Activated CD8-positive, alpha-beta memory T cell treated with anti-CD3 and anti-CD28 coated beads, Interleukin-2, amount 50 U/mL, for 48 hours (primary cell): ENCODE results near the gene ZFYVE28.

Source experiments
- DNase-seq: peaks from one replicate; pipeline ENCODE4 v3.0.0-alpha.2; 2020

Gene ZFYVE28

GRCh38 chr4:2350982-2351381 lies 67.5 kb downstream of the ZFYVE28 start:
- DNase-seq, result peak; percentile 41

DNA sequence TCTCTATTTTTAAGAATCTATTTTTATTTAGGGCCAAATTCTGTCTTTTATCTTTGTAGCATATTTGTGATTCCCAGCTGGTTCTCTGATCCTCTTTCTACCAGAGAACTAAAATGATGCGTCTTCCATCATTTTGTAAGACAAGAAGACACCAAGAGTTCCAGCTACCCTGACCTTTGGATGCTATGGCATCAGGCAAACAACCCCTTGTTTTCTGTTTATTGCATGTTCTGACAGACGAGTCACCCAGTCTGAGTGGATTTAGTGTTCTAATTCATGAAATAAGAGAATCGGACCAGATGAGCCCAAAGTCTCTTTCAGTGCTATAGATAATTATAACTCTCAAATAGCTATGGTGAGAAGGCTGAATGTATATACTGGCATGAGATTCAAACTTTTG lies 69.7 kb downstream of the ZFYVE28 start:
- DNase-seq, result no peak

DNA sequence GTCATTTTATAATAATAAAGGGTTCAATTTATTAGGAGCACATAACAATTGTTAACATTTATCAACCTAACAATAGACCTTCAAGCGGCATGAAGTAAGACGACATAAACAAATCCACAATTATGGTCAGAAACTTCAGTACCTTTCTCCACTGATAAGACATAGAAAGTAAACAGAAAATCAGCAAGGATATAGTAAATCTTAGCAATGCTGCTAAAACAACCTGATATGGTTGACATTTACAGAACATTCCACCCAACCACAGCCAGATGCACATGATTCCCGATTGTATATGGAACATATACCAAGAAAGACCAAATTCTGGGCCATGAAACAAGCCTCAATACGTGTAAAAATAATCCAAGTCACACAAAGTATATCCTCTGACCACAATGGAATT lies 71.3 kb downstream of the ZFYVE28 start:
- DNase-seq, result no peak

DNA sequence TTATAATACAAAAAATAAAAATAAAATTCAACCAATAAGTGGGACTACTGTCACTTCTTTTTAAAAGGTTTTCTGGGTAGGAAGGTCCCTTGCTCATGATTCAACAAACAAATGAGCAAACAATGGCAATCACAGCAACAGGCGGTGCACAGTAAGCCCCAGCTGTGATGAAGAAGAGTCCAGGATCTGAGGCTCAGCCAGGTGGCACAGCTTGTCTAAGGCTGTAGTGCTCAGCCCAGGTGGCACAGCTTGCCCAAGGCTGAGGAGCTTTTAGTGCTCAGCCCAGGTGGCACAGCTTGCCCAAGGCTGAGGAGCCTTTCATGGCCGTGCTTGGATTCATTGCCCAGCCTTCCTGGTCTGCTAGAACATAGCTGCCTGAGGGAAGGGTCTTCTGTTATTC lies 75.0 kb downstream of the ZFYVE28 start:
- DNase-seq, result no peak

GRCh38 chr4:2341911-2342652 lies 76.4 kb downstream of the ZFYVE28 start:
- DNase-seq, result no peak

DNA sequence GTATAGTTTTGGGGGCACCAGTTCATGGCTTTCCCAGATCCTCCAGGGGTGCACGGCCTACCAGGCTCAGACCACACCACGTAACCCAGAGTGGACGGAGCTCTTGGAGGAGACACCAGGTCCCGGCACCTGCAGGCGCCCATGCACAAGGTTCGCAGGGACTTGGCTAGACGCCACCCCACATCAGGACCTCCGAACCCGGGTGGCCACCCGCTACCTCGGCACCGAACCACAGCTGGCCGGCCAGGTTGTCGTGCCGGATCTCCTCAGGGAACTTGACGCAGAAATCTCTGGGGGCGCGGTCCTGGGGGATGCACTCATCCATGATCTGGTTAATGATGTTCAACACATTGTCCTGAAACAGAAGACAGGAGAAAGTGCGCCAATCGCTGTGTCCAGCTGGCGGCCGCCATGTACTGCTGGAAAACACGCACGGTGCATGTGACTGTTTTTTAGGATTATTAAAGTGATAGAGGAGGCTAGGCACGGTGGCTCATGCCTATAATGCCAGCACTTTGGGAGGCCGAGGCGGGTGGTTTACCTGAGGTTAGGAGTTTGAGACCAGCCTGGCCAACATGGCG lies 77.1 kb downstream of the ZFYVE28 start:
- DNase-seq, result no peak

DNA sequence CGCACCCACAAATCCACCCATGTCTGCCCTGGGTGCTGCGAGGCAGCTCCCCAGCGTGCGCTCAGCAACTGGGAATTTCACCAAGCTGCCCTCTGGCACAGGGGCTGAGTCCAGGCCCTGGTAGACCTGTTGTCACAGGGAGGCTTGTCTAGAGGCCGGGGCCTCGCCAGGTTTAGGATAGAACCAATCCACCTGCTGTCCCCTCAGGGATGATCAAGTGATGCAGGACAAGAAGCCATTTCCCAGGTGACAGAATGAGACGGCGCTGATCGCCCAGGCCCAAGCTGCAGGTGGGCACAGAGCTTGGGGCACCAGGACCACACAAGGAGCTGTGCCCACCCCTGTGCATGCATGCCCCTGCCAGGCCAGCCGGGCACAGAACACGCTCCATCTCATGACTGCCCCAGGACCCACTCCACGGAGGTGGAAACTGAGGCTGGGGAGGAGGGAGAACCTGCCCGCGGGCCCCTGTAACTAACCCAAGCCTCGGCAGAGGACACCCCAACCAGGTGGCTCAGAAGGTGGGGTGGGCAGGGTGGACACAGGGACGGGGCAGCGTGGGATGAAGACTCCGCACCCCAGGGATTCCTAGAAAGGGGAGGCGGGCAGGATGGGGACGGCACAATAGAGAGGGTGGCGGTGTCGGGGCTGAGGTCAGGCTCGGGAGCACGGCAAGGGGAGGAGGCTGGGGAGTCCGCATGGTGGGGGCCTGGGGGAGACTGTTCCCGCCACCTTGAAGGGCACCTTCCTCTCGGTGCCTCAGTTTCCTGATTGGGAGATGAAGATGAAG lies 78.0 kb downstream of the ZFYVE28 start:
- DNase-seq, result peak; percentile 39

DNA sequence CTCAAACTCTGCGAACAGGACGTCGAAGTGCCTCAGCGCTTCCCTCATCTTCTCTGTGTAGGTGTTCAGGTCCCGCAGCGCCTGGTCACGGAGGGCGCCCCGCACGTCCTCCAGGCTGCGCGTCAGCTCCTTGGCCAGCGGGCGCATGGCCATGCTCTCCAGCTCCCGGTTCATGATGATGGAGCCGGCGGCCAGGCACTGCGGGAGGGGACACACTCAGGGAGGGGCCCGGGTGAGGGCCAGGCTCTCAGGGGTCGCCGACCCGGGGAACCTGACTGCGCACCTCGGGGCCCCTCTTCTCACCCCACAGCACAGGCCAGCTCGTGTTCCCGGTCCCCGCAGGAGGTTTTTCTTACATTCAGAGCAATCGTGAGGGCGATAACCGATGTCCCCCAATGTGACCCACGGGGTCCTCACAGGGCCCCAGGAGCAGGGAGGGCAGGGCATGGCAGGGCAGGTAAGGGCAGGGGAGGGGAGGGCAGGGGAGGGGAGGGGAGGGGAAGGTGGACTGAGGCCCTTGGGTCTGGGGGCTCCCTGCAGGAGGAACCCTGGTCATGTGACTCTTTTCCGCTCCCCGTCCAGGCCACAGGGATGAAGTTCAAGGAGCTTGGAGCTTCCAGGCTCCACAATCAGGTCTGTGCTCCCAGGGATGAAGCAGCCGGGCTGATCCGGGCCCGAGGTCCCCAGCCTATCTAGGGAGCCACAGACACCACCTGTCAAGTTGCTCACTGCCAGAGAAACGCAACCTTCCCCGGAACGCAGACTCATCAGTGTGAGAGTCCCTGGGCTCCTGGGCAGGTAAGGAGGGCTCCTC lies 78.8 kb downstream of the ZFYVE28 start:
- DNase-seq, result peak; percentile 36

DNA sequence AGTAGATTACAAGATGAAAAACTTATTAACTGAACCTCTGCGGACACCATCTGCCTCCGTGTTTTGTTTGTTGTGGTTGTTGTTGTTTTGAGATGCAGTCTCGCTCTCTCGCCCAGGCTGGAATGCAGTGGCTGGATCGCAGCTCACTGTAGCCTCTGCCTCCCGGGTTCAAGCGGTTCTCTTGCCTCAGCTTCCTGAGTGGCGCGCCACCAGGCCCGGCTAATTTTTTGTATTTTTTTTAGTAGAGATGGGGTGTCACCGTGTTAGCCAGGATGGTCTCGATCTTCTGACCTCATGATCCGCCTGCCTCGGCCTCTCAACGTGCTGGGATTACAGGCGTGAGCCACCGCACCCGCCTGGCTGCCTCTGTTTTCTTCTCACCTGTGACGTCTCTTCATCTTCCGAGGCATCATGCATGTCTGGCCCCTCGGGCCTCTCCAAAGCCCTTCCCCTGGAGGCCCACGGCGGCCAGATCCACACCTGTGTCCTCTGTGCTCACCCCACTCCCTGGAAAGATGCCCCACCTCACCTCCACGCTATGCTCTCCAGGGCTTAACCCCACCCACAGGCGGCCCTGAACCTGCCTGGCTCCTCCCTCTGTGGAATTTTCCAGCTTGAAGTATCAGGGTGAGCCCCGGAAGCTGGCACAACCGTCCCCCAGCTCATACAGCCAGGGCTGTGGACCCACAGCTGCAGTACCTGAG lies 79.5 kb downstream of the ZFYVE28 start:
- no peak for DNase-seq

DNA sequence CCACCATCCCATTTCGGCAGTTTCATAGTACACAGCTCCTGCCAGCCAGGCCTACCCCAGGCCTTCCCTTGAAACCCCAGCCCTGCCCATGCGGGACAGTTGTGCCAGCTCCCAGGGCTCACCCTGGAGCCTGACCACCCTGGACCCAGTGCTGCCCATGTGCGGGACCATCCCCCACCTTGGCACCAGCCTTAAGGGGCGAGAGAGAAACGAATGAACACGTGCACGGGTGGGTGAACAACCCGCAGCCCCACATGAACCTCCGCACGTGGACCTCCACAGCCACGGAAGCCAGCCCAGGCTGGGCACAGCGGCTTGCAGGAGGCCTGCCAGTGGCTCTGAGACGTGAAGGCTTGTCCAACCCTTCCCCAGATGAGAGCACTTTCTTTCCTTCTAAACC lies 80.5 kb downstream of the ZFYVE28 start:
- peak; percentile 41 for DNase-seq

- peak; percentile 37 for DNase-seq
These were observed 81.2 kb downstream of the ZFYVE28 start for GRCh38 chr4:2337131-2337723.

DNA sequence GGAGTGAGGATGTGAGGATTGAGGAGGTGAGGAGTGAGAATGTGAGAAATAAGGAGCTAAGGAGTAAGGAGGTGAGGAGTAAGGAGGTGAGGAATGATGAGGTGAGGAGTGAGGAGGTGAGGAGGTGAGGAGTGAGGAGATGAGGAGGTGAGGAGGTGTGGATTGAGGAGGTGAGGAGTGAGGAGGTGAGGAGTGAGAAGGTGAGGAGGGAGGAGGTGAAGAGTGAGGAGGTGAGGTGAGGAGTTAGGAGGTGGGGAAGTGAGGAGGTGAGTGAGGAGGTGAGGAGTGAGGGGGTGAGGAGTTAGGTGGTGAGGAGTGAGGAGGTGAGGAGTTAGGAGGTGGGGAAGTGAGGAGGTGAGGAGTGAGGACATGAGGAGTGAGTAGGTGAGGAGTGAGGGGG lies 81.8 kb downstream of the ZFYVE28 start:
- no peak for DNase-seq

DNA sequence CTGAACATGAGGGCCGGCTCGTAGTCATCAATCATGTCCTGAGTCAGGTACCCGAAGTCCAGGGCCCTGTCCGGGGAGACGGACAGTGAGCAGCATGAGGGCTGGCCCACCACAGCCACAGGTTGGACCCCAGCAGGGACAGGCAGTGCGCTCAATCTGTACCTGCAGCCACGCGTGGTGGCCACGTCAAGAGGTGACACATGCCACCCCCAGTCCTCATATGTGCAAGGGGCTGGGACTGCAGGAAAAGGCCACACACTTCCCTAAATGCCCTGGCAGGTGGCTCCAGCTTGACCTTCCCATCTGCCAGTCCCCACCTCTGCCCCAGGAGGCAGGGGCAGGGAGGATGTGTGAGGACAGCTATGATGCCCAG lies 82.7 kb downstream of the ZFYVE28 start:
- peak; percentile 40 for DNase-seq

DNA sequence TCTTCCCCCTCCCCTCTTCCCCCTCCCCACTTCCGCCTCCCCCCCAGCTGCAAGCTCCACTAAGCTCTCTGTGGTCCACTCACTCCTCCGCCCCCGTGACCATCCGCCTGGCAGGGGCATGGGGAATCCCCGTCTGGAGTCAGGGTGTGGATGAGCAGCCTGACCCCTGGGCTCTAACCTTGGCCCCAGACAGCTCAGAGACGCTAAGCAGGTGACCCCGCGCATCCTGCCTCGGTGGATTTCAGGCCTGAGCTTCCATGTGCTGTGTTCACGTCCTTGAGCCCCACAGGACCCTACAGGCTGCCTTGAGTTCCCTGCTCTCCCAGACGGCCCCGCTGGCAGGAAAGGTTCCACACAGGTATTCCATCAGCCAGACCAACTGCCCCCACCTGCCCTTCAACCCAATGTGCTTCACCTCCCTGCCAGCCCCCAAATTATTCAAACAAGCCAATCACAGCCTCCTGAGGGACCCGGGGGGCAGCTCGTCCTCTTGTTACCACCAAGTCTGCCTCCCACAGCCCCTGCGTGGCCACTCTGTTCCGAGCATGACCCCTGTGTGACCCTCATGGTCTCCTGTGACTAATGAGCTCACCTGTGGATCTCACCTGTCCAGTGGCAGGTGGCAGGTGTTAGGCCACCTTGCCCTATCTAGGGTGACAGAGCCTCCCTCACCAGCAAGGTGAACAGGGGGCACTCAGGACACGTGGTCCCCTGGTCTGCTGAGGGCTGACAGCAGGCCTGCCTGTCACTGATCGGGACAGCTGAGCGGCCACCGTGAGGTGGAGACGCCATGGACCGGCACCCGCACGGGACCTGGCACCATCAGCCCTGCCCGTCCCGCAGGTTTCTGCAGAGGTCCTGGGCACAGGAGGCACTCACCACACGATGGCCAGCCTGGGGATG lies 83.4 kb downstream of the ZFYVE28 start:
- DNase-seq, result peak; percentile 45

DNA sequence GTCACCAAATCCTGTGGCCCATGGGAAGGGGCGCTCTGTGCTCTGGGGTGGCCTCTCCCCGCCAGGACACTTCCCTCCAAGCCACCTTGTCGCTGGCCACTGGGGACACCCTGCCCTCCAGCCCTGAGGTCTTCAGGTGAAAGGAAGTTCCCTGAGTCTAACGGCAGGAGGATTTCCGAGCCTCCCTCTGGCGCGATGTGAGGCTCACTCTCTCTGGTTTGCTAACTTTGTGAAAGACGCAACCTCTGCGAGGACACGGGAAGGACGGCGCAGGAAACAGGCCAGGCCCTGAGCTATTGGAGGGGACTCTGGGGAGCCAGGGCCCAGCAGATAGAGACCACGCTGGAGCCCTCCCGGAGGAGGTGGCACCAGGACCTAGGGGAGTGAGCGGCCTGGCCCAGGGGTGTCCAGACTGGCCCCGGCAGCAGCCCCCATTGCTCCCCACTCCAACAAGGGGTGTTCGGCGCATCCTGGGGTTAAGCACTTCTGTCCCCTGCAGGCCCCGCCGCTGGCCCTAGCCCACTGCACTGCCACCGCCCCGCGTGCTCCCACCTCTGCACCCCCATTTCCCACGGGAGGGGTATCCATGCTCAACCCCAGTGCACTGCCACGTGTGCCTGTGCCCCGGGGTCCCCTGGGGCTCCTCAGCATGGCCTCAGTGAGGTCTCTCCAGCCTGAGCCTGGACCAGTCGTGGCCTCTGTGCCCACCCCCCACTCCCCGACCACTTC lies 84.4 kb downstream of the ZFYVE28 start:
- DNase-seq, result peak; percentile 46

DNA sequence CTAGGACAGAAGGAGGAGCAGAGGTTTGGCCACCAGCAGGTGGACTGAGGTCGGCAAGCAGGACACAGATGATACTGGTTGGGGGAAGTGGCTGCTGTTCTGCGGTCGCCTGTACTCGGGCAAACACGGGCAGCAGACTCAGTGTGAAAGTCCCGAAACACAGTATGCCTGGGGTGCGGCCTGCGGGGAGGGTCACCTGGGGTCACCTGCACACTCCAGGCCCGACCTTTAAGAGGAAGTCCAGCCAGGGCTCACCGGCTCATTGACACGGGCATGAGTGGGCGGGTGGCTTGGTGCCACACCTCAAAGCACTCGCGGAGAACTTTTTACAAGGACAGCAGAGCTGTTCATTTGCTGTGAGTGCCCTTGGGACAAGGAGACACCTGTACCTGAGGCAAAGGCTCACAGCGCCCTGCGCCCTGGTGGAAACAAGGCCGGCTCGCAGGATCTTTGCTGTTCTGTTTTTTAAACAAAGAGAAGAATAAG lies 85.0 kb downstream of the ZFYVE28 start:
- peak; percentile 44 for DNase-seq

- DNase-seq, result no peak
These were observed 85.5 kb downstream of the ZFYVE28 start for GRCh38 chr4:2332976-2333319.

DNA sequence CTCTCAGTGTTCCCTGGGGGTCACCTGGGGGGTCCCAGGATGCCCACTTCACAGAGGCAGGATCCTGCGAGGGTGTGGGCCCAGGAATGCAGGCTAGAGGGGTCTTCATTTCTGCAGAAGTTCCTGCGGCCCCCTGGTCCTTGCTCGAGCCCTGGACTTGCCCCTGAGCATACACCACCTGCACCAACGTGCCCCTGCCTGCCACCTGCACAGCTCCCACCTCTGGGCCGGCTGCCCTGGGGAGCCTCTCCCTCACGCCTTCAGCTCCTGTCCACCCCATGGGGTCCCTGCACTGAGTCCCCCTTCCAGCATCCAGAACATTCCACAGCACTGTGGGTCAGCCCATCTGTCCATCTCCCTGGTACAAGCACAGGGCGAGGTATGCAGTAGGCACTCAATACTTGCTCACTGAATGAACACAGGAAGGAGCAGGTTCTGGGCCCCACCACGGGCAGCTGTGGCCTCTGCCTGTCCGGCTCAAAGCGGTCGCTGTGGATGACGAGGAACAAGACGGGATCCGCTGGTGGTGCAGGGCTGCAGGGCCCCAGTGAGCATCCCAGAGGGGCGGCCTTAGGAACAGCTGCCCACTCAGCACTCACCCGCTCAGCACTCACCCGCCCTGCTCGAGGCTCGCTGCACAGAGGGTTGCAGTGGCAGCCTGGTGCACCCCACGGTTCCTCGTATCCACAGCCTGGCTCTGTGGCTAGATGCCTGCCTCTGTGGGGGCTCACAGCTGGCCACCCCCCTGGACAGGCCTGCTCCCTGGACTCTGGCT lies 86.1 kb downstream of the ZFYVE28 start:
- no peak for DNase-seq

DNA sequence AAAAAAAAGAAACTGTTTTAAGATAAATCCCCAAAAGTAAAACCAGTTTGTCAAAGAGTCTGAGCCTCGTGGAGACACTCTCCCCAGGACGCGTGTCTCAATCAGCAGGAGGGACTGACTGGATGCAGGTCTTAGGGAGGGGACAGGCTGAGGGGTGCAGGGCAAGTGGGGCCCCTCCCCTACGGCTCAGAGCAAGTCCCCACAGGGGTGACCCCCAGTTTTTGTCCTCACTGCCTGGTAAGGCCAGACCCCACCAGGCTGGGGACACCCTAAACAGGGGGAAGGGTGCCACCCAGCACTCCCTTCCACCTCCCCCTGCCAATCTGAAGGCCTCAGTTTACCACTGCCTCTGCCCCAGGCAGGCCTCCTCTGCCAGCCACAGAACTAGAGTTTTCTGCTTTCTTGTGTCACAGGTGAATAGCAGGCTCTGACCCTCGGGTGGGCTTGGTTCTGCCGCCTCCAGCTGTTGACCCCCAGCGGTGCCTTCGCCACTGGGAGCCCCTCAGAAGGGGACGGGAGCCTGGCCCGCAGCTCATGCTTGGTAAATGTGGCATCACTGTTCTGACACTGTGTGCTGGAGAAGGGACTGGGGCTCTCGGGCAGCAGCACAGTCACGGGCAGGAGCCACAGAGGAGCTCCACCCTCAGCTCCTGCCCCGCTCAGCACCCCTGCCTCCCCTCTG lies 86.8 kb downstream of the ZFYVE28 start:
- DNase-seq, result no peak
